ENCODE results near the gene CTNNA2.

Gene CTNNA2

DNA sequence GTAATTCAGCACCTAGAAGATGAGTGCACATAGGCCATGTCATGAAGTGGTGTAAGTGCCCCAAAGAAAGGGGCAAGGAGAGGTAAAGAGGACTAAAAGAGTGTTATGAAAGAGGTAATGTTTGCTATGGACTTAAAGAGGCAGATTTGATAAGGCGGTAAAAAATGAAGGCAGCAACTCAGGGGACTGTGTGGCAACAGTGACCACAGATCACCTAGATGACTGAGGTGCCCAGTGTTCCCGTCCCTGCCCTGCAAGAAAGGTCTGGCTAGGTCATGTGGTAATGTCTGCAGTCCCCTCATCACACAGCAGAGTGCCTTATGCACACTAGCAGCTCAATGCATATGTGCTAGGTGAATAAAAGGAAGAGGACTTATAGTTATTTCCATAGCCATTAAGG, 434.9 kb downstream of the CTNNA2 start:
- Histone ChIP-seq H3K4me1 (ENCODE audit: control insufficient read depth, insufficient read depth, low read length, poor library complexity, severe bottlenecking) (no peaks in the 10 kb centered on the region), H3K36me3 (ENCODE audit: control insufficient read depth, insufficient read depth, low read length) (no peaks in the 10 kb centered on the region), H3K4me3 (ENCODE audit: extremely low read depth, insufficient read depth, low read length, poor library complexity, severe bottlenecking) (no peak overlapping the region), H3K9me3 (ENCODE audit: control insufficient read depth, low read length) (no peaks in the 10 kb centered on the region), H3K27ac (ENCODE audit: low read depth, low read length, severe bottlenecking) (no peak overlapping the region)
- 62 to 82% methylated on average over 1 to 2 of the region's 2 CpGs for WGBS, 2 experiments (ENCODE audit: insufficient coverage in 2 of 2)

DNA sequence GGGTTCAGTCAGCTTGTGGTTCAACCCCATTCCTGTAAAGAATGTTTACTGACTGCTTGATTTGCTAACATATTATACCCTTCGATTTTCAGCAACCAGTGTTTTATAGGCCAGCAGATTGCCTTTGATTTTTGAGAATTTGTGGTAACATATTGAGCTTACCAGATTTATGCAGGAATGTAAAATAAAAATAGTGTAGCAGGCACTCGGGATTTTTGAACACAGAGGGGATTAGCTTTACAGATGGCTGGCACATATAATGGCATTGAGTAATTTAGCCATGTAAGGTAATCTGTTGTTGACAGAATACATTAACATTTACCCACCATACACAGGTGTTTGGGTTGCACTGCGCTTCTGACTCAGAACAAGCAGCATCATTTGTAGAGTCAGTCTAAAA, 437.7 kb downstream of the CTNNA2 start:
- Histone ChIP-seq H3K9me3 (ENCODE audit: control insufficient read depth, low read length) (no peaks in the 10 kb centered on the region), H3K4me1 (ENCODE audit: control insufficient read depth, insufficient read depth, low read length, poor library complexity, severe bottlenecking) (no peaks in the 10 kb centered on the region), H3K4me3 (ENCODE audit: extremely low read depth, insufficient read depth, low read length, poor library complexity, severe bottlenecking) (no peak overlapping the region), H3K36me3 (ENCODE audit: control insufficient read depth, insufficient read depth, low read length) (no peaks in the 10 kb centered on the region), H3K27ac (ENCODE audit: low read depth, low read length, severe bottlenecking) (no peak overlapping the region)
- WGBS, 2 experiments (ENCODE audit: insufficient coverage in 2 of 2) = 100% methylated on average over 1 of the region's 3 CpGs; no CpG with 5 or more reads in 1 of the 2 experiments

DNA sequence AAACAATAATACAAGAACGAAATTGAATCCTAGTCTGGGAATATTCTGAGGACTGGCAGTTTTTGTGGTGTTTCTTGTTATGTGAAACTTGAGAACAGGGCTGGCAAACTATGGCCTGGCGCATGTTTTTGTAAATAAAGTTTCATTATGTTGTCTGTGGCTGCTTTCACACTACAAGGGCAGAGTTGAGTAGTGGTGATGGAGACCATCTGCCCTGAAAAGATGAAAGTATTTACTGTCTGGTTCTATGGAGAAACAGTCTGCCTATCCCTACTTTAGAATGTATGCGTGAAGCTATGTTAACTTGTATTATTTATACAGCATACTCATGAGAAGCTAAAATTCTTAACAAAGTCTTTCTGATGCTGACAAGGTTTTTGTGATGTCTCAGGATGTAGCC, 439.8 kb downstream of the CTNNA2 start:
- Histone ChIP-seq H3K27ac (ENCODE audit: low read depth, low read length, severe bottlenecking) (no peak overlapping the region), H3K9me3 (ENCODE audit: control insufficient read depth, low read length) (no peaks in the 10 kb centered on the region), H3K36me3 (ENCODE audit: control insufficient read depth, insufficient read depth, low read length) (no peaks in the 10 kb centered on the region), H3K4me1 (ENCODE audit: control insufficient read depth, insufficient read depth, low read length, poor library complexity, severe bottlenecking) (no peaks in the 10 kb centered on the region), H3K4me3 (ENCODE audit: extremely low read depth, insufficient read depth, low read length, poor library complexity, severe bottlenecking) (no peak overlapping the region)
- WGBS, 2 experiments (ENCODE audit: insufficient coverage in 2 of 2) = 76 to 100% methylated on average over 2 of the region's 3 CpGs

- Histone ChIP-seq H3K27ac (ENCODE audit: low read depth, low read length, severe bottlenecking) (no peak overlapping the region), H3K36me3 (ENCODE audit: control insufficient read depth, insufficient read depth, low read length) (no peaks in the 10 kb centered on the region), H3K4me1 (ENCODE audit: control insufficient read depth, insufficient read depth, low read length, poor library complexity, severe bottlenecking) (no peaks in the 10 kb centered on the region), H3K4me3 (ENCODE audit: extremely low read depth, insufficient read depth, low read length, poor library complexity, severe bottlenecking) (no peak overlapping the region), H3K9me3 (ENCODE audit: control insufficient read depth, low read length) (no peaks in the 10 kb centered on the region)
These were observed 447.2 kb downstream of the CTNNA2 start for GRCh38 chr2:79960035-79960434.

DNA sequence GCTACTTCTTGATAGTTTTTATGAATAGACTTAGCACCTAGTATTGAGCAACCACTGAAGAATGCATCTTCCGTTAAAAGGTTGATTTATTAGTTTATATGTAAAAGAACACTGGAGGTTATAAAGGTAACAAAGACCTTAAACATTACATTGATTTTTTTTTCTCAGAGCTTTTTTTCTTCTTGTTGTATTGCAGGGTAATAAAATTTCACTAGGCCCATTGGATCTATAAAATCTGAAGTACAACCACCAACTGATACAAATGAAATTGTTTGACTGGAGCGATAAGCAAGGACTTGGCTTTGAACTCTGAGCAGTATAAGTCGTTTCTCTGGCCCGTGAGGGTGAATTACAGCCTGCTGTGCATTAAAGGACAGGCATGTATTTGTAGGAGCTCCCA, 447.7 kb downstream of the CTNNA2 start:
- 57 to 63% methylated on average over 3 of the region's 4 CpGs for WGBS, 2 experiments (ENCODE audit: insufficient coverage in 2 of 2)
- H3K4me1 ChIP-seq (ENCODE audit: control insufficient read depth, insufficient read depth, low read length, poor library complexity, severe bottlenecking) = no peaks in the 10 kb centered on the region
- no peaks in the 10 kb centered on the region for H3K9me3 ChIP-seq (ENCODE audit: control insufficient read depth, low read length)
- H3K36me3 ChIP-seq (ENCODE audit: control insufficient read depth, insufficient read depth, low read length) = no peaks in the 10 kb centered on the region
- H3K4me3 ChIP-seq (ENCODE audit: extremely low read depth, insufficient read depth, low read length, poor library complexity, severe bottlenecking) = no peak overlapping the region
- H3K27ac ChIP-seq (ENCODE audit: low read depth, low read length, severe bottlenecking) = no peak overlapping the region

DNA sequence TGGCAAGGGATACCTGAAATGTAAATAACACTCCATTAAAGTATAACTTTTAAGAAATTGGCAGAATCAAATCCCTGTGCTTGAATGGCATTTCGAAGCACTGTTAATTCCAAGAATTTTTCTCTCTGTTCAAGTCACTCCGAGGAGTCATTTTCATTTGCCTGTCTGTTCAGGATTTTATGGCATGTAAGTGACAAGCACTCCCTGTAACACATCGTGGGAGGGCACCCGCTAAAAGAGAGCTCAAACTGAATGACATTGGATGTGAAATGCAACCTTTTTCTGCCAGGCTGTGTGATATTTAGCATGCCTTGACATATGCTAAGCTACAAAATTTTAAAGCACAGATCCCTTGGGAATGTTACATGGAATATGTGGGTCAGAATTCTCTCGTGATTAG, 452.1 kb downstream of the CTNNA2 start:
- Histone ChIP-seq H3K27ac (ENCODE audit: low read depth, low read length, severe bottlenecking) (no peak overlapping the region), H3K9me3 (ENCODE audit: control insufficient read depth, low read length) (no peaks in the 10 kb centered on the region), H3K36me3 (ENCODE audit: control insufficient read depth, insufficient read depth, low read length) (no peaks in the 10 kb centered on the region), H3K4me1 (ENCODE audit: control insufficient read depth, insufficient read depth, low read length, poor library complexity, severe bottlenecking) (no peaks in the 10 kb centered on the region), H3K4me3 (ENCODE audit: extremely low read depth, insufficient read depth, low read length, poor library complexity, severe bottlenecking) (no peak overlapping the region)
- 80 to 91% methylated on average over 4 of the region's 5 CpGs for WGBS, 2 experiments (ENCODE audit: insufficient coverage in 2 of 2)

GRCh38 chr2:79966369-79966768, 453.5 kb downstream of the CTNNA2 start:
- Histone ChIP-seq H3K27ac (ENCODE audit: low read depth, low read length, severe bottlenecking) (no peak overlapping the region), H3K4me1 (ENCODE audit: control insufficient read depth, insufficient read depth, low read length, poor library complexity, severe bottlenecking) (no peaks in the 10 kb centered on the region), H3K9me3 (ENCODE audit: control insufficient read depth, low read length) (no peaks in the 10 kb centered on the region), H3K36me3 (ENCODE audit: control insufficient read depth, insufficient read depth, low read length) (no peaks in the 10 kb centered on the region), H3K4me3 (ENCODE audit: extremely low read depth, insufficient read depth, low read length, poor library complexity, severe bottlenecking) (no peak overlapping the region)
- WGBS, 2 experiments (ENCODE audit: insufficient coverage in 2 of 2) = 80 to 95% methylated on average over 3 to 4 of the region's 5 CpGs

GRCh38 chr2:79966882-79967281, 454.0 kb downstream of the CTNNA2 start:
- H3K9me3 ChIP-seq (ENCODE audit: control insufficient read depth, low read length) = no peaks in the 10 kb centered on the region
- H3K4me1 ChIP-seq (ENCODE audit: control insufficient read depth, insufficient read depth, low read length, poor library complexity, severe bottlenecking) = no peaks in the 10 kb centered on the region
- H3K4me3 ChIP-seq (ENCODE audit: extremely low read depth, insufficient read depth, low read length, poor library complexity, severe bottlenecking) = no peak overlapping the region
- no peaks in the 10 kb centered on the region for H3K36me3 ChIP-seq (ENCODE audit: control insufficient read depth, insufficient read depth, low read length)
- WGBS, 2 experiments (ENCODE audit: insufficient coverage in 2 of 2) = 0% methylated on average over 1 of the region's 6 CpGs
- no peak overlapping the region for H3K27ac ChIP-seq (ENCODE audit: low read depth, low read length, severe bottlenecking)

- no peaks in the 10 kb centered on the region for H3K36me3 ChIP-seq (ENCODE audit: control insufficient read depth, insufficient read depth, low read length)
- 77 to 86% methylated on average over 1 to 2 of the region's 2 CpGs for WGBS, 2 experiments (ENCODE audit: insufficient coverage in 2 of 2)
- H3K27ac ChIP-seq (ENCODE audit: low read depth, low read length, severe bottlenecking) = no peak overlapping the region
- no peaks in the 10 kb centered on the region for H3K4me1 ChIP-seq (ENCODE audit: control insufficient read depth, insufficient read depth, low read length, poor library complexity, severe bottlenecking)
- H3K9me3 ChIP-seq (ENCODE audit: control insufficient read depth, low read length) = no peaks in the 10 kb centered on the region
- no peak overlapping the region for H3K4me3 ChIP-seq (ENCODE audit: extremely low read depth, insufficient read depth, low read length, poor library complexity, severe bottlenecking)
These were observed 459.0 kb downstream of the CTNNA2 start for GRCh38 chr2:79971807-79972206.

DNA sequence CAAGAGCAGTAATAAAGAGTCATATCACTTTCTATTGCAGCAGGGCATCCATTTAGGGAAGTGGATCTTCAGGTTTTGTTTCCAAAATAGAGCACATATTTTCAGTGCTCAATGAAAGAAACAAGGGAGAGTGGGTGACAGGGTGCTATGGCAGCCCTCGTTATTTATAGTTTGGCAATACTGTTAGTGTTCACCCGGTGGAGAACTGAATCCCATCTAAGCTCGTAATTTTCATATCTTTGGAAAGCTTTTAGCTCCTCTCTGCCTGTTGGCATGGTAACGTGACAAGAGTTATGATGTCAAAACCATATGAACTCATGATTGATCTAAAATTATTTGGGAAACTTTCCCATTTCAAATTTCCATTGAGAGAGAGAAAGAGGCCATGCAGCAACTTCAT, 459.8 kb downstream of the CTNNA2 start:
- 93 to 94% methylated on average over 3 of the region's 4 CpGs for WGBS, 2 experiments (ENCODE audit: insufficient coverage in 2 of 2)
- no peaks in the 10 kb centered on the region for H3K9me3 ChIP-seq (ENCODE audit: control insufficient read depth, low read length)

DNA sequence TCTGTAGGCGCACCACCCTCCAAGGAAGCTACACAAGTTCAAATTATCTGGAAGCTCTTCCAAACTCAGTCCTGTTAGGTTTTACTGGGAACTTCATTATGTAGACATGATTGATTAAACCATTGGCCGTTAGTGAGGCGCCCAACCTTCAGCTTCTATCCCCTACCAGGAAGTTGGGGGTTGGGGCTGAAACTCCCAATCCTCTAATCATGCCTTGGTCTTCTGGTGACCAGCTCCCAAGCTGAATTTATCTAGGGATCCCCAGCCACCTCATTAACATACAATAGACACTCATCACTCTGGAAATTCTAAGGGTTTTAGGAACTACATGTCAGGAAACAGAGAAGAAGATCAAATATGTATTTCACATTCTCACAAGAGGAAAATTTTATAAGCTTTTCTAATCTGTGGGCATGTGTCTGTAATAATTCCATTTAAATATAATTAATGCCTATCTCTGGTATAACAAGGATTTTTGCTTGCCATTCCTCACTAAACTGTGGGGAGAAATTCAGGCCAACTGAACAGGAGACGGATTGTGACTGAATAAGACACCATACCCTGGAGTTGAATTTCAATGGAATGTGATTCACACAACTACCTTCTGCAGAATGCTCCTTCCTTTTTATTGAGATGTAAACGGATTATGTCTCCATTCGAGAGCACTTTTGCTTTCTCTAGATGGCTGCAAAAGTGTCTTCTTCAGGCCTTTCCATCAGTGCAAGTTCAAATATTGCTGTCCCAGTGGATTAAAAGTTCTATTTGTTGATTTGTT, 463.1 kb downstream of the CTNNA2 start:
- Histone ChIP-seq H3K4me1 (ENCODE audit: control insufficient read depth, insufficient read depth, low read length, poor library complexity, severe bottlenecking) (no peaks in the 10 kb centered on the region), H3K27ac (ENCODE audit: low read depth, low read length, severe bottlenecking) (no peak overlapping the region), H3K36me3 (ENCODE audit: control insufficient read depth, insufficient read depth, low read length) (no peaks in the 10 kb centered on the region), H3K9me3 (ENCODE audit: control insufficient read depth, low read length) (no peaks in the 10 kb centered on the region), H3K4me3 (ENCODE audit: extremely low read depth, insufficient read depth, low read length, poor library complexity, severe bottlenecking) (no peak overlapping the region)
- WGBS, 2 experiments (ENCODE audit: insufficient coverage in 2 of 2) = 65 to 67% methylated on average over 3 to 5 of the region's 6 CpGs

More for the DNA sequence above, 459.8 kb downstream of the CTNNA2 start:
- no peak overlapping the region for H3K4me3 ChIP-seq (ENCODE audit: extremely low read depth, insufficient read depth, low read length, poor library complexity, severe bottlenecking)
- no peaks in the 10 kb centered on the region for H3K4me1 ChIP-seq (ENCODE audit: control insufficient read depth, insufficient read depth, low read length, poor library complexity, severe bottlenecking)
- no peaks in the 10 kb centered on the region for H3K36me3 ChIP-seq (ENCODE audit: control insufficient read depth, insufficient read depth, low read length)
- H3K27ac ChIP-seq (ENCODE audit: low read depth, low read length, severe bottlenecking) = no peak overlapping the region

All from mesodermal cell (in vitro differentiated cells).